KG1 (cell line): ENCODE measurements around the gene SLC19A1.

Experiments used
- DNase-seq: peaks from one replicate; lab custom pipeline; 2025; lab: John Stamatoyannopoulos, UW

The SLC19A1 gene

GRCh38 chr21:45558044-45558721, 15.9 kb upstream of the SLC19A1 start:
- no peak for DNase-seq

GRCh38 chr21:45557616-45558043, 15.4 kb upstream of the SLC19A1 start:
- DNase-seq: no peak

GRCh38 chr21:45556645-45557615, 14.7 kb upstream of the SLC19A1 start:
- no peak for DNase-seq

- no peak for DNase-seq
These were observed 14.0 kb upstream of the SLC19A1 start for GRCh38 chr21:45556302-45556644.

- DNase-seq: no peak
These were observed 13.5 kb upstream of the SLC19A1 start for GRCh38 chr21:45555557-45556301.

GRCh38 chr21:45555251-45555556, 13.0 kb upstream of the SLC19A1 start:
- DNase-seq: no peak

GRCh38 chr21:45554477-45555175, 12.4 kb upstream of the SLC19A1 start:
- DNase-seq: peak; percentile 80

- DNase-seq: no peak
These were observed 10.6 kb upstream of the SLC19A1 start for GRCh38 chr21:45552696-45553391.

- DNase-seq: no peak
These were observed 9.8 kb upstream of the SLC19A1 start for GRCh38 chr21:45551783-45552695.

- DNase-seq: peak; percentile 39
These were observed 9.1 kb upstream of the SLC19A1 start for GRCh38 chr21:45551316-45551715.

- peak; percentile 60 for DNase-seq
These were observed 8.4 kb upstream of the SLC19A1 start for GRCh38 chr21:45550522-45551210.

GRCh38 chr21:45549626-45550463, 7.6 kb upstream of the SLC19A1 start:
- peak; percentile 19 for DNase-seq

- DNase-seq: no peak
These were observed 6.7 kb upstream of the SLC19A1 start for GRCh38 chr21:45548711-45549491.

- no peak for DNase-seq
These were observed 5.3 kb upstream of the SLC19A1 start for GRCh38 chr21:45547545-45547900.

- no peak for DNase-seq
These were observed 4.7 kb upstream of the SLC19A1 start for GRCh38 chr21:45546636-45547544.

GRCh38 chr21:45545691-45546531, 3.7 kb upstream of the SLC19A1 start:
- DNase-seq: no peak
